HG03196 (cell line): ENCODE data around the gene ALG6.
A peak's percentile ranks its signal among the peaks of the same experiment; 100 is the strongest.

Experiments
- ATAC-seq: cut with Tn5 transposase; IDR thresholded peaks from one replicate; pipeline ENCODE4 v1.9.1; 2021; ENCODE audit not compliant: unreplicated experiment

ALG6 gene

DNA sequence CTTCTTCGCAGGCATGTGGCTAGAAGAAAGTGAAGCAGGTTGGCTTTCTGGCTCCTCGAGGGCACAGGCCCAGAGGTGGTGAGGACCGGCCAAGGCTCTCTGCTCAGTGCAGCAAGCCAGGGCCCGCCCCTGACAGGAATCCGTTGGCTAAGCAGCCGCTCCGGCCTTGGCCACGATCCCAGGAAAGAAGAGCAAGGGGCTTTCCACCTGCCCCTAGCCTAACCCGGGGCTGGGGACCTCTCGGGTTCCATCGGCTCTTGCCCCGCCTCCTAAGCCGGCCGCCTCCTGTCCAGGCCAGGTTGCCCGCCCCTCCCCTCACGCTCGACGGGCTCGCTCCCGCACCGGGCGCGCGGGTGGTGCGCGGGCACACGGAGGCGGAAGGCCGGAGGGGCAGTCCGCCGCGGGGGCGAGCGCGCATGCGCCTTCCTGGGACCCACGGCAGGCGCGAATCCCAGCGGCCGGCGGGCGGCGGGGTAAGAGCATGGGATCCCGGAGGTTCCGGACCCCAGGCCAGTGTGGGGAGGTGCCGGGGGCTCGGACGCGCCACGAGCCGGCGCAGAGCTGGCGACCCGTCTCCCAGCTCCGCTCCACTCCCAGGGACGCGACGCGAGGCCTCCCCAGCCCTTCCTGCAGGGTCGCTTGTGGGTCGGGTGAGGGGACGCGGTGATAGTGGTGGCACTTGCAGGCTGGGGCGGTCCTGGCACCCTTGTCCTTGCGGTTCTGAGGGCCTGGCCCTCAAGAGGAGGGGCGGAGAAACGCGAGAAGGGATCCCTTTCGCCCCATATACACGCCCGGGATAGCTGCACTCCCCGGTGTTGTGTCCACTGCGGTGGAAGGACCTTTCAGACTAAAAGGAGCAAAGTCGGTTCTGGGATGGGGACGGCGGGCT is at the start of gene ALG6:
Gene ALG6 (plus strand): TSS at position 413 of the 889 bp plus-strand sequence. CDS start 3,351 bp downstream, outside the sequence.
- ATAC-seq, result peak; percentile 97

DNA sequence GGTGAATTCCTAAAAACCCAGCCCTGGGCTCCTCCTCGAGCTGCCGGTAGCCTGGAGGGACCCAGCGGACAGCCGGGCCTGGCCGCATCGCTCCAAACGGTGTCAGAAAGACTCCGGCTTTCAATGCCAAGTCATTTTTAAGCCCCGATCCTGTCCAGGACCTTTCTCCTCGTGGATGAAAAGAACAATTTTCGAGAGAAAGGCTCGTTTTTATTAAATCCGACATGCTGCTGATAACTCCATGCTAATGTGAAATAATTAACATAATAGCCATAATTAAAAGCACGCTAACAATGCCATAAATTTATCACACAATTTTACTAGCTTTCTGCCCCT is 49.6 kb upstream of the ALG6 start:
- no peak for ATAC-seq

DNA sequence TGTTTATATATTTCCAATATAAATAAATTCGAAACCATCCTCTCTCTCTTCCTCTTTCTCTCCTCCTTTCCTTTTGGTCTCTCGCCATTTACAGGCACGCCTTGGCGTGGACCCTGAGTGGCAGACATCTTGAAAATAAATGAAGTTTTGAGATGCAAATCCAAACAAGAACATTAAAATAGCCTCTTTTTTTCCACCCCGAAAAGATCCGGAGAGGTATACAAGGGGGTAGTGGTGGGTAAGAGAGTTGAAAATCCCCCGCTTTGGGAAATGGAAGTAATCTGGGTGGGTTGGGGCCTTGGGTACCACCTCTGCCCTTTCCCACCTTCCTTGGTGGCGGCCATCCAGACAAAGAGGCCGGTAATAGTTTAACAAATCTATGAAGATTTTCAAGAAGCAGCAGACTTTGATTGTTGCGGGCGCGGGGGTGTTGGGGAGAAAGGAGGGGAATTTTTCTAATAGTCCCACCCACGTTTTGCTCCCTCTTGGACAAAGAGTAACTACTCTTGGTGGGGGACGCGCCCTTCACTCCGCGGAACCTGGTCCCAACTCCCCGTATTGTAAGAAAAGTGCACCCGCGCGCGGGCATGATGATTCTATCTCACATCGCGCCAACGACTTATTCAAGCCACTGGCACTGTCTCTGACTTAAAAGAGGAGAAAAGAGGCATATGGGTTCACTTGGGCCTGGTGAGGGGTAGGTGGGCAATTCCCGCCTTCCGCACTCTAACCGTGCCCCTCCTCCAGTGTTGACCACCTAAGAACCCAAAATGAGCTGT is 49.0 kb upstream of the ALG6 start:
- ATAC-seq, result no peak

DNA sequence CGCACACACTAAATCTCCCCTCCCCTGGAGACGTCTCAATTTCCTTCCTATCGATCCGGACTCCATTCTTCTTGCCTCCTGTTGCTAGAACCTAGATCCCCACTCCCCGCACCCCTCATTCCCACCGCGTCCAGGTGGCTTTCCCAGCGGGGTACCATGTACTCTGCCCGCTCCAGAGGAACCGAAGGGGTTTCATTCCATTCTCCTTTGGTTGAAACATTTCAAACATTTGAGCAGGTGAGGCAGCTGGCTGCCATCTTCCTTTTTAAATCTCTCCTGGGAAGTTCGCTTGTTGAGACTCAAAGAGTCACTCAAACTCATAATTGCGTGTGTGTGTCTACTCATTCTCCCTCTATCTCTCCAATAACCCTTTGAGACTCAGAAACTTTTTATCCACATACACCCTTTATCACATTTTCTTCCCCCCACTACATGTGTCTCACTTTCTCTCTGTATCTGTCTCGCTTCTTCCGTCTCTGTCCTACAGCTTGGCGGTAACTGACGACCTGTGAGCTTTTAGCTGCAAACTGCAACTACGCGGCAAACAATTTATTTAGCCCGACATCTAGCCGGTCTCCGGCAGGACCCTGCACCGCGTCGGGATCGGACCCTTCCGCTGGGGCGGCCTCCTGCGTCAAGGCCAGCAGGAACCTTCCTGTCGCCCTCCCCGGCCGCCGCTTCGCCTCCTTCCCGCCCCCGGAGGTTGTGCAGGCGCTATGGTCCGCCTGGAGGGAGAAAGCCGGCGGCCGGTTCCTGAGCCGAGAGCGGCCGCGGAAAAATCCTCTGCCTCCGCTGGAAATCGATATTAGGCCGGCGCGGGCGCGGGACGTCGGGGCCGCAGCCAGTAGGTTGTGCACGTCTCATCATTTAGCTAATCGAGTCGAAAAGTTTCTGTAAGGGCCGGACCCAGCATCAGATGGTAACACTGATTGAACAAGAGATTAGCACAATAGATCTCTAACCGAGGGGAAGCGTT is 48.1 kb upstream of the ALG6 start:
- no peak for ATAC-seq

DNA sequence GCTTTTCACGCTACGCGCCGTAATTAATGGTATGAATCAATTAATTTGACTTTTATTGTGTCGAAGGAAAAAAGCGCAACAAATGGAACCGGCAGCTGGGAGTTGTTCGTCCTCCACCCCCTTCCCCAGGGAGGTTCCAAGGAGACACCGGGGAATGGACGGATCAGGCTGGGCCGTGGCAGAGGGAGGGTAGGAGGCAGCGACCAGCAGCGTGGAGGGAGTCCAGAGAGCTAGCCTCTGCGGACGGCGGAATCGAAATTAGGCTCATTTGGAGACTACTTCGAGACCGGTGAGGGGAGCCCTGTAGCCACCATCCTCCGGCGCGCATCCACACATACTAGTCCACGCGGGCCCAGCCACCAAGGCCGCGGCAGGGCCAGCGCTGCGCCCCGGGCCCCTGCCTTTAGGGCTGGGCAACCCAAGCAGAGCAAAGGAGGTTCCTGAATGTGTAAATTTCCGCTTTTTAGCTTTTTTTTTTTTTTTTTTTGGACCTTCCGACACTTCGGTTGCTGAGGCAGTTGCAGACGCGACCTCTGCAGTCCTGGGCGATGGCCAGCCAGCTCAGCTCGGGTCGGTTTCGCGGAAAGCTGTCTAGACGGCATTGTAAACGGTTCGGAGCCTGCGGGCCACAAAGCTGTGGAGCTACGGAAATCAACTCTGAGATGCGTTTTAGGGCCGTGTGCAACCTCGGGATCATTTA is 47.3 kb upstream of the ALG6 start:
- ATAC-seq, result no peak

DNA sequence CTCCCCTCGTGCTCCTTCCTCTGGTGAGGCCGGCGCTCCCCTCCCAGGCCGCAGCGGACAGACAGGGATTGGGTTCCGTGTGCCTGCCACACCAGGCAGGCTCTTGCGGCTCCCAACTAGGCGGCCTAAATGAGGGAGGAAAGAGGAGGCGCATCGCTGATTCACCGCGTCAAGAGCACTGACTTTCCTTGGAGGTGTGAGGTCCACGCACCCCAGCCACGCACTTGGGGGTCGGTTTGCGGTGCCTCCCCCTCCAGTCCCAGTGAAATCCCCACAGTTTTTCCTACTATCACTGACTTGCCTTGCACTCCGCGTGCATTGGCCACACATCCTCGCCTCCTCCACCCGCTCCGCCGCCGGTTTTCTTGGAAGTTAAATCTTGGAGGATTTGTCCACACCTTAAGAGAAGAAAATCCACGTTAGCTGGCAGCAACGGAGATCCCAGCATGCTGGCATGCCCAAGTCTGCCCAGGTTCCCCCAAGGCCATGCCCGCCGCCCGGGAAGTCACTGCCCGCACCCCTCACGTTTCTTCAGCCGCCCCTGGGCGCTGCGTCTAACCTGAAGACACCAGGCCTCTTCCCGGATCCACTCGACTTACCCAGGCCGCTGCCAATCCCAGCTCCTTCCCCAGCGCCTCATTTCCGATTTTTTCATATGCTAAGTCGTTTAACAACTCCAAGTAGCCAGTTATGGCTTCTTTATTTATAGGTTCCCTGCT is 46.2 kb upstream of the ALG6 start:
- no peak for ATAC-seq

DNA sequence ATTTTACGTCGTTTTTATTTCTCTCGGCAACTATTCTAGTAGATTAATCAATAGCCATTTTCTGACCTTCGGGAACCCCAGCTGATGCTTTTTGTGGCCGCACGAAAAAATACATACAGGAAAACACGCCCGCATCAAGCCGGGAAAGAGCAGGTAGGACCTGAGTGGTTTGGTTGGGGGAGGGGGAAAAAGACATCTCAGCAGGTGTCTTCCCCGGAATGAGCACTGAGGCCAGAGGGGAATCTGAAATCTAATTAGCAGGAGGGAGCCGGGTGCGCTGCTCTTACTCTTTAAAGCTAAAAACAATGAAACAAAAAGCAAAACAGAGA is 45.7 kb upstream of the ALG6 start:
- no peak for ATAC-seq

DNA sequence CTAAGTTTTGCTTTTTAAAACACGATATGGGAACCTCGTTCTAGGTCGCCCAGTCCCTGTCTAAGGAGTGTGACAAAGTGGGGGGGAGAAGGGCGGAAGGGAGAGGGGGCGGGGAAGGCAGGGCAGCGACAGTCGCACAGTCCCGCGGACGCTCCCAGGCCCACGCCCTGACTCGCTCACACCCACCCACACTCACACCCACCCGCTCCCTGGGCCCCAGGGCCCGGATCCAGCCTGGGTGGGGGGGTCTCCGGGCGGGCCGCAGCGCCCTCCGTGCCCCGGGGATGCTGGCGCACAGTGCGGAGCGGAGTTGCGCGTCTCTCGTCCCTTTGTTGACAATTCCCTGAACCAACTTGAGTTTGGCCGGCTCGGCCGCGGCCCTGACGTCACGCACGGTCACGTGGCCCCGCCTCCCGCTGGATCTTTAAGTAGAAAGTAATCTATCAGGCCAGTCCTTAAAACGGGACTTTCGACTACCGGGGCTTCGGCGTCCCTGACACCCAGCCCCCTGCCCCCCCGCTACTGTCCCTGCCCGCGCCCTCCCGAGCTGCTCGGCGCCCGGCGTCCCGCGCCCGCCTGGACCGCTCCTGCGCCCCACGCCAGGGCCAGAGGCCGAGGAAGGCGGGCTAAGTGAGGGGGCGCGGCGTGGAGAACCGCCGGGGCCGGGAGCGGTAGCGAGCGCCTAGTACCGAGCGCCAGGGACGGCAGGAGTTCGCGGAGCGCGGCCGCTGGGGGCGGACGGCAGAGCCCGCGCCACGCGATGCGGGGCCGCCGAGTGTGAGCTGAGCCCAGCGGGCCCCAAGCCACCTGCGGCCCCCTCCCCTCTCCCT is 45.1 kb upstream of the ALG6 start, which contains the start of gene FOXD3:
Gene FOXD3 (plus strand): TSS at position 454 of the 830 bp plus-strand sequence. CDS start 492 bp downstream, outside the sequence.
- ATAC-seq, result no peak

DNA sequence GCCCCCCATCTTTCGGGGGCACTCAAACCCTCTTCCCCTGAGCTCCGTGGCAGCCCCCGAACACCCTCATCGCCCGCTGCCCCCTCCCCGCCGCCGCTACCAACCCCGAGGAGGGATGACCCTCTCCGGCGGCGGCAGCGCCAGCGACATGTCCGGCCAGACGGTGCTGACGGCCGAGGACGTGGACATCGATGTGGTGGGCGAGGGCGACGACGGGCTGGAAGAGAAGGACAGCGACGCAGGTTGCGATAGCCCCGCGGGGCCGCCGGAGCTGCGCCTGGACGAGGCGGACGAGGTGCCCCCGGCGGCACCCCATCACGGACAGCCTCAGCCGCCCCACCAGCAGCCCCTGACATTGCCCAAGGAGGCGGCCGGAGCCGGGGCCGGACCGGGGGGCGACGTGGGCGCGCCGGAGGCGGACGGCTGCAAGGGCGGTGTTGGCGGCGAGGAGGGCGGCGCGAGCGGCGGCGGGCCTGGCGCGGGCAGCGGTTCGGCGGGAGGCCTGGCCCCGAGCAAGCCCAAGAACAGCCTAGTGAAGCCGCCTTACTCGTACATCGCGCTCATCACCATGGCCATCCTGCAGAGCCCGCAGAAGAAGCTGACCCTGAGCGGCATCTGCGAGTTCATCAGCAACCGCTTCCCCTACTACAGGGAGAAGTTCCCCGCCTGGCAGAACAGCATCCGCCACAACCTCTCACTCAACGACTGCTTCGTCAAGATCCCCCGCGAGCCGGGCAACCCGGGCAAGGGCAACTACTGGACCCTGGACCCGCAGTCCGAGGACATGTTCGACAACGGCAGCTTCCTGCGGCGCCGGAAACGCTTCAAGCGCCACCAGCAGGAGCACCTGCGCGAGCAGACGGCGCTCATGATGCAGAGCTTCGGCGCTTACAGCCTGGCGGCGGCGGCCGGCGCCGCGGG is 44.2 kb upstream of the ALG6 start:
- ATAC-seq, result no peak

DNA sequence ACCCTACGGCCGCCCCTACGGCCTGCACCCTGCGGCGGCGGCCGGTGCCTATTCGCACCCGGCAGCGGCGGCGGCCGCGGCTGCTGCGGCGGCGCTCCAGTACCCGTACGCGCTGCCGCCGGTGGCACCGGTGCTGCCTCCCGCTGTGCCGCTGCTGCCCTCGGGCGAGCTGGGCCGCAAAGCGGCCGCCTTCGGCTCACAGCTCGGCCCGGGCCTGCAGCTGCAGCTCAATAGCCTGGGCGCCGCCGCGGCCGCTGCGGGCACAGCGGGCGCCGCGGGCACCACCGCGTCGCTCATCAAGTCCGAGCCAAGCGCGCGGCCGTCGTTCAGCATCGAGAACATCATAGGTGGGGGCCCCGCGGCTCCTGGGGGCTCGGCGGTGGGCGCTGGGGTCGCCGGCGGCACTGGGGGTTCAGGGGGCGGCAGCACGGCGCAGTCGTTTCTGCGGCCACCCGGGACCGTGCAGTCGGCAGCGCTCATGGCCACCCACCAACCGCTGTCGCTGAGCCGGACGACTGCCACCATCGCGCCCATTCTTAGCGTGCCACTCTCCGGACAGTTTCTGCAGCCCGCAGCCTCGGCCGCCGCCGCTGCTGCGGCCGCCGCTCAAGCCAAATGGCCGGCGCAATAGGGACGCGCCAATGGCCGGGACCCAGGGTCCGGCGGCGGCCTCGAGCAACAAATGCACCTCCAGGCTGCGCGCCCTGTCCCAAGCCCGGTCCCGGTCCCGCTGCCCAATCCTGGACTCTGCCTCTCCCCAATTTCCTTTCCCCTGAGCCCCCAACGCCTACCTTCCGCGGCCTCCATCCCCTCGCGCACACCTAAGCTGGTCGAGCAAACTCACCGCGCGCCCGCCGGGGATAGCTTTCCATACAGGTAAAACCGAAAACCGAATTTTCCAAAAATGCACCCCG is 43.3 kb upstream of the ALG6 start:
- no peak for ATAC-seq

DNA sequence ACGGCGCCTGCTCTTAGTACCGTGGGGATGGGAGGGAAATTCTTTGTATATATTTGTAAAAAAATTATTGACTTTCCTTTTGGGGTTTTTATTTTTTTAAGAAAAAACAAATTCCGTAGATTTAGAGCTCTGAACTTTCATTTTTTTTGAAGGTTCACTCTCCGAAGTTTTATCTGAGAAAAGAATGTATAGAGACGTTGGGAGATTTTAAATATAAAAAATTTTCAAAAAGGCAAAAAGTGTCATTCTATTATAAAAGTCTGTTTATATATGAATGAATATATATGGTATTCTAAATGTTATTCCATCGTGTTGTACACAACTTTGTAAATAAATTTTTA is 42.7 kb upstream of the ALG6 start:
- no peak for ATAC-seq

DNA sequence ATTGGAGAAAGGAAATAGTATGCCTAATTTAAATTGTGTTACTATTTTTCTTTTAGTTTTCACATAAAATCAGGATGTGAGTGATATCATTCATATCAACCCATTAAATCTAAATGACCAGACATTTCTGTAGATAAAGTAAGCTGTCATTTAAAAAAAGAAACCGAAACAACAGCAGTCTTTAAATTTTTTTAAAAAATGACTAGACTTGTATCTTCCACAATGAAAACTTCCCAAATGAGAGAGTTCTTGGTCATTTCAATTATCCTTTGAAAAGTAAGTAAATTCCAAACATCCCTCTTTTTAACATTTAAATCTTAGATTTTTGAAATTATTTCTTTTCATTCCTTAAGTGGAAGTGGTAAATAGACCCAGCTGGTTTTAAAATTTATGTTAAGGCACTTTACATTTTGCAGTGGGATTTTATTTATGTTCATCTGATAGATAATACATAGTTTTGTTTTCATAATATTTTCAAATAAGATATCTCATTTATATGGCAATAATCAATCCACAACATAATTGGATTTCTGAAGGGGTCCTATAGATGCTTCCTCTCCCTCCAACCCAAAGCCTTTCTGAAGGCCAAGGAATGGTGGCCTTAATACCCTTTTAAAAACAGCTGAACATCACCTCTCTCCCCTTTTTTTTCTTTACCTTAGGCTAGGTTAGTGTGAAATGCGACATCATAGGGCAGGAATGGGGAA is 42.0 kb upstream of the ALG6 start:
- ATAC-seq, result no peak

DNA sequence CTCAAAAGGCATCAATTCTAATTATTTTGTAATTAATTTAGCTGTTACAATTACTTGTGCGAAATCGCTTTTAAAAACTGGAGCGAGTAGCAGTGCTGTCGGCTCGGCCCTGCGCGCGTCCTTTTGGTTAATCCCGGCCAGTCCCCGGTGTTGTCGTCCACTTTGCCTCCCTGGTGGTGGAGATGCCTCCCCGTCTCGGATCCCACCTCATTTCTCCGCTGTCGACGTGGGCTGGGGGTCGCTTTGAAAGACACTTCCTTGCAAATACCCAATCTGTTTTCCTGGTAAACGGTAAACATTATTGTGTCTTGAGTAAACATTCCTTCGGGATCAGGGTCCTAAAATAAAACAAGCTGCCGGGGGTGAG is 41.3 kb upstream of the ALG6 start:
- ATAC-seq, result no peak

DNA sequence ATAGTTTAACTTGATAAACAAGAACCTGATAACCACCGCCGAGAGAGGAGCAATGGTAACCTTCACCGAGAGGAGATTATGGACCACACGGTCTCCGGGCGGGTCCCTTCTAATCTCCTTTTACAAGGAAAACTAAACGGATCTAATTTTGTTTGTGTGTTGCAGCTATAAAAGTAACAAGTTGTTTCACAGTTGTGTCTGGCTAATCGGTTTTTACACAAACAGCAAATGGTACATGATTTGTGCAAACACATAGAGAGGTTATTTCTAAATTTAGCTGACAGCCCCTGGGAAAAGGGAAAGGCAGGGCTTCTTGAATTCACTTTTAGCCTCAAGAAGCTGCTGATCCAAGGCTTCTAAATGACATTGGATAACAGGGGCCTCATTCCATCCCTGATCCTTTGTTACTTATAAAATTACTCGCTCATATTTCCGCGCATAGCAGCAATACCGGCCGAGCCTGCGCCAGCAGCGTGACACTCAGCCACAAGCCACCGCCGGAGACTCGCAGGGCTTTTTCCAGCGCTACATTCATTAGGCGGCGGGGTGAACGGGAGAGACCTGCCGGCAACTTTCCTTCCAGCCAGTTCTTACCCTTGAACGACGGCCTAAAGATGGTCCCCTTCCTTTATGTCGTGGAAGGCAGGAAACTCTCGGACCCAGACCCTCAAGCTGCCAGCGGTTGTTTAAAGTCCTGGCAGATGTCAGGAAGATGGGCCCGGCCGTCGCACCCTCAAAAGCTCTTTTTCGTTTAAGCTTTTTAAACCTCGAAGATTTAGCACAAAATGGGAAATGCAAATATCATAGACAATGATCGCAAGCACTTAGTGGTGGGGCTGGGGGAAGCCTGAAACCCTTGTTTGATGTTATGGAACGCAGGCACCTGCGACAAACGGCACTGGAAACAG is 40.7 kb upstream of the ALG6 start:
- no peak for ATAC-seq

DNA sequence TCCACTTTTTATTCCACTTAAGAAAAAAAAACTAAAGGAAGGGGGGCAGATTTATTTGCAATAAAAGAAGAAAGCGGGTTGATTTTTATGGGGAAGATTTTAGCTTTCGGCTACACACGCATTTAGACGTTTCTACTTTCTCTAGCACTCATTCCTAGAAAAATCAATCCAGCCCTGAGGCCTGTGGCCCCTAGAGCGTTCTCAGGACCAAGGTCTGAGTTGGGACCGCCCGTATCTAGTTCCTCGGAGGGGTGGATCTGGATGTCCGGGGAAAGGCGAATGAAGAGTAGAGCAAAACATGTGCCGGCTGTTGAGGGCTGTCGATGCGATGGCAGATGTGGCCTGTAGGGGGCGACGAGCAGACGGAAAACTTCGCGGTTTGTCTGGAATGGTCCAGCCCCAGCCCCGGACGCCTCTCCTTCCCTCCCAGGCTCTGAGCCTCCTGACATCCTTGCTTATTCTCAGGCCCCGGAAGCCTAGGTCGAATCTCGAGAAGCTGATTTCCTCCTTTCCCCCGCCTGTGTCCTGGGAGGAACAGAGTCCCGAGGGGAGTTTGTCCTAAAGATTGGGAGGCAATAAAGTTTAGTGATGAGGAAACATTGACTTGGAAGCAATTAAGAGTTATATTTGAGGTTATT is 39.9 kb upstream of the ALG6 start:
- ATAC-seq, result peak; percentile 60
